CD4-positive, alpha-beta T cell treated with Interleukin-10 for 1 hour (primary cell): ENCODE measurements around the gene MRPL19.

Experiments
- DNase-seq: peaks from one replicate; pipeline ENCODE4 v3.0.0-alpha.2; 2020

MRPL19 gene

GRCh38 chr2:75646583-75647425, at the start of gene MRPL19:
Gene MRPL19, plus strand, starts transcription at chr2:75646783. Its CDS starts 25 bp downstream, at chr2:75646808.
- peak; percentile 86 for DNase-seq

- DNase-seq = no peak
These were observed 49.8 kb upstream of the MRPL19 start for GRCh38 chr2:75596784-75597183.

- no peak for DNase-seq
These were observed 48.6 kb upstream of the MRPL19 start for GRCh38 chr2:75597949-75598348.

GRCh38 chr2:75598589-75599155, 47.9 kb upstream of the MRPL19 start:
- no peak for DNase-seq

DNA sequence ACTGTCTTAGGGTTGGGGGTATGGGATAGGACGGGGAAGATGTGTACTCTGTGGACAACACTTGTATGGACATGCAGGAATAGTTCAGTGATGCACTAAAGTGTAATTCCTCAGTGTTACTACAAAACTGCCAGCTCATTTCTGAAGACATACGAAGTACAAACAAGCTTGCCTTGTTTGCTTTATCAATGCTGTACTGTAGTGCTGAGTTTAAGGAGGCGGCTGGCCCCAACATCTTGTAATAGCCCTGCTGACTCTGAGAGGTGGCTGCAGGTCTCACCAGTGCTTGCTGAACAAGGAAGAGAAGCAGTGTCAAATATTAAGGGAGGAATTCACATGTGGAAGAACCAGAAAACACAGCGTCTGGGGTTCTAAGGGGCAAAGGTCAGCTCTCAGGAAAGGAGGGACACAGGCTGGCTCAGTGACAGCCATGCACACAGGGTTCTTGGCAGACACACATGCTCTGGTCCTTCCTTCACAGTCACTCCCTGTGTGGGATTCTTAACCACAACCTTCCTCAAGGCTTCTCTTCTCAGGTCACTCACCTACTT, 46.0 kb upstream of the MRPL19 start:
- no peak for DNase-seq

GRCh38 chr2:75602724-75603342, 43.8 kb upstream of the MRPL19 start:
- no peak for DNase-seq

- DNase-seq = no peak
These were observed 43.1 kb upstream of the MRPL19 start for GRCh38 chr2:75603477-75603876.

DNA sequence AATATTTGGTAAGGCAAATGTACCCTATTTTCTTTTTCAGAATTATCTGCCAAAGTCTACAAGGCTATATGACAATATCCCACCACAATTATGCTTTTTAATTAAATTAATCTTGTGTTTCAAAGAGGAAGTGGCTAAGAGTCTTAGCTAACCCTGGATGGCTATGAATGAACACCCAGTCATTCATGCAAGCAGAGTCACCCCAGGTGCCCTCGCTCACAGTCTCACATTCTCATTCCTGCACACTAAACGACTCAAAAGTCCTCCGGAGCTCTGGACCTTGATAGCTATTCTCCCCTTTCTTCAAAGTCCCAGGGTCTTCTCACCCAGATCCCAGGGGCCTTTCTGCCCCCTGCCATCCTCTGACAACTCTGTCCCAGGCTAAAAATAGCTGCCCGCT, 42.1 kb upstream of the MRPL19 start:
- no peak for DNase-seq

DNA sequence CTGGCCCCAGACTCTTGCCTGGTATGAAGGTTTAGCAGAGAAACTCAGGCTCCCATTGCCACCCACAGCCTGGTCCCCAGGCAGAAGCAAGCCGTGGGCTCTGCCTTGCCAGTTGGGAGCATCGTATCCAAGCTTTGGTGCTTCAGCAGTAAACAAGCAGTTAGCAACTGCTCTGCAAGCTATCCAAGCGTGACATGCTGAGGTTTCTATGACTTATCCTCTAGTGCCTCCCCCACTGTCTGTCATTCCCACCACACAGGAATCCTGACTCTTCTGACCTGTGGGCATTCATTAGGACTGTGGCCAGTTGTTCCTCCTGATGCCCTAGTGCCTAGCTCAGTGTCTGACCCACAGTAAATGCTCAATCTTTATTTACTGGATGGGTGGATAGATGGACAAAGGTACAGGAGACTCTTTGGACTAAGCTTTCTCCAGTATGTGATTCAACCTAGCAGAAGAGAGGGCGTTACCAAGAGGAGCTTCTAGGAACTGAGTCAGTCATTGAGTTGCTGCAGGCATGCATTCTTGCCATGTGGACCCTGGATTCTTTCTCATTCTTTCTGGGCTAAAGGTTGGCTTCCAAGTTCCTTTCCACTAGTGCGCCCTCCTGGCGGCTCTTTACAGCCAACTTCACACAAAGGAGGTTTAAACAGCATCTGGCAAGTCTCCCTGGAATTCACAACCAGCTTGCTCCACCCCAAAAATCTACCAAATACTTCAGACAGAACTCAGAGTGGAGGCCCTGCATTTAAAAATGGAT, 40.6 kb upstream of the MRPL19 start:
- no peak for DNase-seq

DNA sequence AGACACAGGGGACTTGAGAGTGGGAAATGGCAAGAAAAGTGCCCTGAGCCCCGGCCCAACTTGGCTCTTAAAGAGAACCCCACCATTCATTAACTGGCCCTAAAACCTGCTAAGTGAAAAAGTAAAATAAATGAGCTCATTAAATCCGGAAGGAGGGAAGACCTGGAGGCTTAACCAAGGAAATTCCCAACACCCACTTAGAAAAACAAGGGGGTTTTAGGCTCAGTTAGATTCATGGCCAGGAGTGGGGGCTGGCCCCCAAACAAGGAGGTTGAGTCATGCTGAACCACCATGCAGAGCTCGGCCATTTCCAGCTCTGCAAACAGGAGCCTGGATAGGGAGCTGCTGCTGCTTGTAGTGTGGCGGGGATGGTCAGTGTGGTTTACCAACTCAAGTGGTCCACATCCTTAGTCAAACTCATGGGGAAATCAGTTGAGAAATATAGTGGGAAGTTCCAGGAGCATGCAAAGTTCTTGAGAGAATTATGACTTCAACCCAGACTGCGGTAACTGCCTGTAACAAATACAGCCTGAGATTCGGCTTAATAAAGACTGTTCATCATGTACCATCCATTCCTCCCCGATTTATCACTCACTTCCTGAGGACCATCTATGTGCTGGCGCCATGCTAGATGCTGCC, 39.7 kb upstream of the MRPL19 start:
- no peak for DNase-seq

DNA sequence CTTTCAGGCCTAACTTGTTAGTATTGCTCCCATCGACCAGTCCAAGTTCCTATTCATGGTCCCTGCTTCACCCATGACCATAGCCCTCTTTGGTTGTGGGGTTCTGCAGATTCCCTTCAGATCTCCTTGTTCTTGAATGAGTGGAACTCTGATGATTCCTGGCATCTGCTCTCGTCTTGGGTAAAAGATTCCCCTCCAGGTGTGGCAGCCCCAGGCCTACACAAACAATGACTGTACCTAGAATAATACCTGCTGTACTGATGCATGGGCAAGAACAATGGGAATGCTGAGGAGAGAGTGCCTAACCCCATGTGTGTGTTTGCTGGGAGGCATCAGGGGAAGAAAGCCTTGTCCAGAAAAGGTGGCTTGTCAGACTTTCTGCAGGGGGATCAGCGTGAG, 39.2 kb upstream of the MRPL19 start:
- no peak for DNase-seq

- DNase-seq = no peak
These were observed 38.4 kb upstream of the MRPL19 start for GRCh38 chr2:75607988-75608683.

DNA sequence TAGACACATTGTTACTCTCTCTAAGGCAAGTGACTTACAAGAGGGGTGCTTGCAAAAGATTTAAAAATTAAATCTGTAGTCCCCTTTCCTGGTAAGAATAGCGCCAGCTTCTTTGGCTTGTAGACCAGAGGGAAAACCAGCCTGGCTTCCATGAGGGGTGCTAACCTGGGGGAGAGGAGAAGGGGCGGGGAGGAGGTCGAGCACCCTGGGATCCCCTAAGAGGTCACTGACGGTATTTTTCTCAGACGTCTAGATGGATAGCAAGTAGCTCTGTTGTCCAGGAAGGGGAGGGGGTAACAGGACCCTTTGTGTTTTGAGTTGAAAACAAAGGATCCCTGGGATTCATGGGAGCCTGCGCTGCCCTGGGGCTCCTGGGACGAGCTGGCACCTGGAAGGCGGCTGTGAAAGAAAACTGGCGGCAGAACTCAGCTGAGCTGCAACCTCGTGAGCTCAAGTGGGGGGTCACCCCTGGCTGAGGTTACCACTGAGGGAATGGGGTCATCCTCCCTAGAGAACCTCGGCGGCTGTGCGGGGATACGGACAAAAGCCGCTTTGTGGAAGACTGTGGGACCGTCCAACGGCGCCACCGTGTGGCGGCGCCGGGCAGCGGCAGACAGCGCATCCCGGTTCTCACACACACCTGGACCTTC, 37.8 kb upstream of the MRPL19 start:
- DNase-seq = peak; percentile 43

DNA sequence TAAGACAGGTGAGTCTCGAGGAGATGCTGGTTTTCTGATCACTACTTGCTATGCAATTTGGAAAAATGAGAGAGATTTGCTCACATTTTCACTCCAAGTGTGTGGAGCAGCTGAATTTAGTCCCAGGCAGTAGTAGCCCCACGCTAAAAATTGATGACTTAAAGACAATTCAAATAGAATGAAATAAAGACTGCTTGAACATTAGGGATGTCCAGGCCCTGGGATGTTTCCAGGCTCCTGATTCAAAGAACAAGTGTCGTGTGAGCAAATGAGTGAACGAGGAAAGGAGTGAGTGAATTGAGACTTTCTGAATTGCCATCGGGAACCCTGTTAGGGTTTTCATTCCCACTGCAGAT, 37.3 kb upstream of the MRPL19 start:
- no peak for DNase-seq

GRCh38 chr2:75609937-75610508, 36.6 kb upstream of the MRPL19 start:
- DNase-seq = no peak

- no peak for DNase-seq
These were observed 35.9 kb upstream of the MRPL19 start for GRCh38 chr2:75610671-75611070.

DNA sequence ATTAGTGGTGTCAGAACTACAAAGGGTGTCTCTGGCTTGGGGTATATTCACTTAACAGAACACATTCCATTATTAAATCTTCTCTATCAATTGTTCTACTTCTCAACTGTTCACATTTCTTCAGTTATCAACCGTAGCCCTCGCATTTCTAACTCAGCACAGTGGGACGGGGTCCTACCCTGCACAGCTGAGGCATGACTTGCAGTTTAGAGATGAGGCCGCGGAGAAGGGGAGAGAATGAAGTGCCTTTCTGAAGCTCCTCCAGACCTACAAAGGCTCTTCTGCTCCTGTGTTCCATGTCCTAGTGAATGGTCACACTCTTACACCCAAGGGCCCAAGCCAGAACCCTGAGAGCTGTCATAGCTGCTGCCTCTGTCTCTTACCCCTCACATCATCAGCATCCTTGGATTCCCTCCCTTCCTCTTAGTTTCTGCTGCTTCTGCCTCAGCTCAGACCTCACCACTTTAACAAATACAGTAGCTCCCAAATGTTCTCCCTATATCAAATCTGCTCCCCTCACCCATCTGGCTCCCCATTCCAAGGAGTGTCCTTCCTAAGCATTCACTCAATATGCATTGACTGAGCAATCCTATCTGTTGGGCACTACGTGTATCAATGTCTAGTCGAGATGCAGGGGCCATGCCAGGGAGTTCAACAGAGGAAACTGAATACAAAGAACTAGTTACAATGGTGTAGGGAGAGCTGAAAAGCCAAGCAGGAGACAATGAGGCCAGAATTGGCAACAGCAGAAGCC, 34.3 kb upstream of the MRPL19 start:
- DNase-seq = no peak

DNA sequence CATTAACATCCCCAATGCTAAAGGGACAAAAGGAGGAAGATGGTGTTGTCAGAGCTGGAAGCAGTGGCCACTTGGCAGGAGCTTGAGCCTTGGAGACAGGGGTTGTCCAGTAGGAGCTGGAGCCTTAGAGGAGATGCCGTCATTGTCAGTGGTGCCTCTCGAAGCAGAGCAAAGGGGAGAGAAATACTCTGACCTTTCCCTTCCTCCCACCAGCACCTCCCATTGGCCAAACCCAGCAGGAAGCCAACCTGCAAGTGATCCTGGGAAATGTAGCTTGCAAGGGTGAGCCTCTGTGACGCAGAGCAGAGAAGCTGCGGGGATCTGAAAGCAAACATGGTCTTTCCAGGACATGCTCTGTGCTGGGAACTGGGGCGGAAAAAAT, 33.7 kb upstream of the MRPL19 start:
- no peak for DNase-seq

DNA sequence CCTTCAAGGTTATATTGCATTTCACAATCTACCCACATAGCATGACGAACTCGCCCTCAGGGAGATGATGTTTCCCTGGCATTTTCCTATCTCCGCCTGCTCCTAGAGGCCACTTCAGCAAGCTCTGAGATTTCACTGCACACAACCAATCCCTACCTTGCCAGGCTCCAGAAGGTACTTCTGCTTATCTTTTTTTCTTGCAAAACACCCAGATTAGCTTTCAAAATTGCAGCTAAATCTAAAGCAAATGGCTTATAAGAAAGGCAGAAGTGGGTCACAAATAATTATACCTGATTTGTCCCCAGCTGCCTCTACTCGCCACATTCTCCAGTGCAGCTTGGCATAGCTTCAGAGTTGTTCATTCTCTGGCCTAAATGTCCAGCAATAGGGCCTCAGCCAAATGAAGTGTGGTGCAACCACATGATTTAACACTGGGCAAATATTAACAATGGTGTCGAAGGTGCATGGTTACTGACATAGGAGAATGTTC, 32.4 kb upstream of the MRPL19 start:
- no peak for DNase-seq

DNA sequence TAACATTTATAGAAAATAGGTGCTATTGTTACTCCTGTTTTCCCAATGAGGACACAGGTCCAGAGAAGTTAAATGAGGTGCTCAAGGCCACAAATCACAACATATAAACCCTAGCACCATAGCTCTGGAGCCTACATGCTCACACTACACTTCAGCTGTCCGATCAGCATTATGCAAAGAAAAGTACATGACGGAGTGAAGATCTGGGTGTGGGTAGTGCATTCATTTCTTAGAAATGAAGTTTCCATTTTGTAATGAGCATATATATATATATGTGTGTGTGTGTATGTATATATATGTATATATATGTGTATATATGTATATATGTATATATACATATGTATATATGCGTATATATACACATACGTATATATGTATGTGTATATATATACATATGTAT, 30.2 kb upstream of the MRPL19 start:
- DNase-seq = no peak
